ENCODE results near the gene CACUL1.

DNA sequence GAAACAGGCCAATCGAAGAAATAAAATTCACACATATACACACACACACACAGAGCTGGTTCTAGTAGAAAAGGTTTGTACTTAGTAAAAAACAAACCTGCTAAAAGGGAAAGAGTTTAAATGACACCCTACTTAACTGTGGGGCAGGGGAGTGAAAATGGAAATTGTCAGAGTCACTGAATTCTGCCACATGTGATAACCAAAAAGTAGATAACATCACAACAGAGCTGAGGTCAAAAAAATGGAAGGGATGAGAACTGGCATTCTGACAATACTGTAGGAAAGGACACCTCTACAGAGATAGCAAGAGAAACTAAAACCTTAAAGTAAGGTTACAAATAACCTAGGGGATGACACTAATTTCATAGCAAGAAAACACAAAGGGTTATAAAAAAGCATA, 74.6 kb downstream of the CACUL1 start:
- TF ChIP-seq POLR2A (IDR thresholded peaks at IDR 0.05; ENCODE audit: low read length) (no peak), GATA1 (IDR thresholded peaks at IDR 0.05; ENCODE audit: low read depth, low read length) (no peak)

Measured in erythroblast (primary cell).